Stimulated activated CD8-positive, alpha-beta memory T cell treated with anti-CD3 and anti-CD28 coated beads, Interleukin-2, amount 100 ng/mL, for 1 hour (primary cell): ENCODE results near the gene MAST2.

ENCODE experiments used
- DNase-seq, 2 donors: peaks; one replicate each; pipeline ENCODE4 v3.0.0-alpha.2; 2020; ENCODE audit warnings: low read depth in 2 of 2

The MAST2 gene

DNA sequence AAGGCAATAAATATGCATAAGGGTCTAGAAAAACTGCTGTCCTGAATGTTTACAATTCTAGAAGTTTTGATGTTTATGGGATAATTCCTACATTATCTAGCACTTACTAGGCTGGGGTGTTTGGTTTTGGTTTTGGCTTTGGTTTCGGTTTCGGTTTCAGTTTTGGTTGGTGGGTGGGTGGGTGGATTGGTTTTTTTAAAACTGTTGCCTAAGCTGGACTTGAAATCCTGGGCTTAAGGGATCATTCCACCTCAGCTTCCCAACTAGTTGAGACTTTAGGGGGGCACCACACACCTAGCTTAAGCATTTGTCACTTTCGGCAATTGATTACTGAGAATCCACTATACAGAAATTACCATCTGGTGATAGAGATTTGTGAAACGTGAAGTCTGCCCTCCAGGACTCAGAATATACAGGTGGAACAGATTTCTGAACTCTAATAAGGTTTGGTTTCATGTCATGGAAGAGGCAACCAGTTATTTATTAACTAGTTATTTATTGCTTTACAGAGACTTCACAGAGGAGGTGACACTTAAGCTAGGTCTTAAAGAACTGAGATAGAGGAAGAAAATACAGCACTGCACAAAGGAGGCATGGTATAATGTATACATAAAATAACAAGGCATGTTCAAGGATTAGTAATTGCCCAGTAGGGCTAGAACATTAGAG is 259.4 kb downstream of the MAST2 start:
- no peak for DNase-seq

DNA sequence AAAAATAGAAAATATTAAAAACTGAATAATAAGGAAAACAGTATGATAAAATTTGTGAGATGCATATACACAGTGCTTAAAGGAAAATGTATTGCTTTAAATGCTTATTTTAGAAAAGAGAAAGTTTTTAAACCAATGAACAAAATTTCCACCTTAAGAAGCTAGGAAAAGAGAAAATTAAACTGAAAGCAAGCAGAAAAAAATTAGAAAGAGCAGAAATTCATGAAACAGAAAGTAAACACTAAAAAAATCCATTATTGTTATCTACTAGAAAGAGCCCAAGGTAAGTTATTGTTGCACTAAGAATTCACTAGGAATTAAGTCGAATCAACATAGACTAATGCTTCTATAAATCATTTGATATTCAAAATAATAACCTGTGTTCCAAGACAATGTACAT is 261.3 kb downstream of the MAST2 start:
- no peak for DNase-seq

DNA sequence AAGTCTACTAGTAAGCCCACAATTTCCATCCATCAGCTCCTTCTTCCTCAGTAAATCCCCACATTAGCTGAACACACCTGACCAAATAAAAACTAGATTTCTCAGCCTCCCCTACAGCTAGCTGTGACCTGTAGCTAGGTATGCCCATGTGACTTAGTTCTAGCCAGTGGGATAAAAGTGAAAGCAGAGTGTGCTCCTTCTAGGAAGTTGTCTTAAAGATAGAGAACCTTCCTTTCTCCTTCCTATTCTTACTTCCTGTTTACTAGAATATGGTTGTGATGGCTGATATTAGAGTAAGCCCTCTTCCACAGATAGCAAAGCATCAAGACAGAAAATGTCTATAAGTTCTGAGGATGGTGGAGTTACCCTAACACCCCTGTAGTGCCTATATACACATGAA is 262.0 kb downstream of the MAST2 start:
- DNase-seq: no peak

DNA sequence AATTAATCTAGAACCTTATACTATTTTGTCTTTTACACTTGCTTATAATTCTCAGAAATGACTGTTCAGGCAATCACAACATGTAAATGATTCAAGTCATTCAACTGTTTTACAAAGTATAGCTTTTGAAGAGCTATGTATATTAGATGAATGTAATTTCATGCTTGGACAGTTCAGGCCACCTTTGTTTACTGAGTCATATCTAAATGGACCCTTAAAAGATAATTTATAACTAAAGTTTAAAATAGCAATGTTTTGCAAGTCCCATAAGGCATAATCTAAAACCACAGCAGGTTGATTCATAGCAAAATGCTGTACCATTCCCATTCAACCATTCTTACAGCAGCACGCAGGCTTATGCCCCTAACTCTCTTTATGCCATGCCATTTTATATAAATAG is 264.2 kb downstream of the MAST2 start:
- DNase-seq: no peak

DNA sequence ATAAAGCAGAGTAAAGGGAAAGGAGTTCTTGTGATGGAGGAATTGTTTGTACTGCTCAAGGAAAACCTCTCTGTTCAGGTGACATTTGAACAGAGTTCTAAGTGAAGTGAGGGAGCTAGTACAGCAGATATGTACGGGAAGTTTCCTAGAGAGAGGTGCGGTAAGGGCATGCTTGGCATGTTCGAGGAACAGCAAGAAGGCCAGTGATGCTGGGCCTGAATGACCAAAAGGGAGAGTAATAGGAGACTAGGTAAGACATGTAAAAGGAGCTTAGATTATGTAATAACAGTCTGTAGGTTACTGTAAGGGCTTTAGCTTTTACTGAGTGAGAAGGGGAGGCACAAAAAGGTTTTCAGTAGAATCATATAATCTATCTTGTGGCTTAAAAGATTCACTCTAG is 265.1 kb downstream of the MAST2 start:
- DNase-seq: no peak

DNA sequence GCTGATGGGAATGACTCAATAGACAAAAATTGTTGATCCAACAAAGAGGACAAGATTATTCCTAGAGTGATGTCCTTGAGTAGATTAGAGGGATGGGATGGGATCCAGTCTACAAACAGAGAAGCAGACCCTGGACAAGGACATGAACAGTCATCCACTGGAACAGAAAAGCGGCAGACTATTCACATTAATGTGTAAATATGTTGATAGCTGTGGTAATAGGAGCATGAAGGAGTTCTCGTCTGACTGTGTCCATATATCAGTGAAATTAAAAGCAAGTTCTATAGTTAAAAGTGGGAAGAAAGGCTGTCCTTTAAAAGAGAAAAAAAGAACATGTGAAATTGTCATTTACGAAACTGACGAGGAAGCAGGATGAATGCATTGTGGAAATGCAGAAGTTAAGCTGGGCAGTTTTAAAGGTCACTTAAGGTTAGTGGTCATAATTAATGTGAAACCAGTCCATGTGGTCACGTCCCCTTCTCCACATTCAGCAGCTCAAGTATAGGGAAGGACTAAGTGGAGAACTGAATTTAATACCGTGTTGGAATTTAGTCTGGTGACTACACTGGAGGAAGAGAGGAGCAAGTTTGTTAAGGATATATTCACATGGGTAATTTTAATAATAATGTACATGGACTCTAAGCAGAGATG is 266.9 kb downstream of the MAST2 start:
- no peak for DNase-seq

DNA sequence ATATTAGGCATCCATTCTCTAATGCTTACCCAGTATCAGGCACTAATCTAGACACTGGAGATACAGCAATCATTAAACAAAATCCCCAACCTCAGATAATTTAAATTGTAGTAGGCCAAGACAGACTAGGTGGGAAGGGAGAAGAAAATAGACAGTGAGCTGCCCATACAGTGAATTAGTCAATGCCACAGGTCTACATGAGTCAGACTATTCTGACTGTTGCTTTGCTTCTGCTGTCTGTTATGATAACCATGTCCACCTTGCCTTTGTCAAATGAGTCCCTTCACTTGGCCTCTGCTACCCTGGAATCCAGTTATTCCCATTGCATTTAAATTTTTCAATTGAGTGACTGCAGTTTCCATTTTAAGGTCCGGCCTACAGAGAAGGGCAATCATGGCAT is 269.6 kb downstream of the MAST2 start:
- no peak for DNase-seq

DNA sequence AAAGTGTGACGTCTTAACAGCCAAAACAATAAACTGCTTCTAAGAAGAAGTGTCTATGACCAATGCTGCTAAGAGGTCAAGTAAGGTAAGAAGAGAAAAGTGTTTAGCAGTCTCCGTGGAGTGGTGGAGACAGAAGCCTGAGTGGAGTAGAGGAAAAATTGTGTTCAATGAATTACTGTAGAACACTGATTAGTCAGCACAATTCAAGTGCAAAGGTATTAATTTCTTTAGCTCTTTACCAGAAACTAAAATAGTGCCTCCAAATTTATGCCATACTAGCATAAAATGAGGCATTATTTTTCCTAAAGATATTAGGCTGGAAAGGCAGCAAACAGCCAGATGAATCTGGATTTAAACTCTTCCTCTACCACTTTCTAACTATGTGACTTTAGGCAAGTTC is 272.9 kb downstream of the MAST2 start:
- DNase-seq: no peak

DNA sequence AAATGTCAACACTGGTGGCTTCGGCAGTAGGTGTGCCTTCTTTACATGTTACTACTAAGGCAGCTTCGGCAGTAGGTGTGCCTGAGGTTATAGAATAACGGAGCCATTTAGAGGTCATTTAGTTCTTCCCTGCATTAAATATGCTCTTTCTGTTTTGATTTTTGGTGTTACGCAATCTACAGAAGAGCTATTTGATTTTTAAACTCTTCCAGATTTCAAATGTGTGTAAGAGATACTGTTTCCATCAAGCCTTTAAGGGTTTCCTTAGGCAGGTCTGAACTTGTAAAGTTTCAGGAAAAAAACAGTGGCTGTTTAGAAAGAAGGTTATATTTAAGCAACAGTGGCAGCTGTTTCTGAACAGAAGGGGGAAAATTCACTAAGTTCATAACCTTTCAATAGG is 274.2 kb downstream of the MAST2 start:
- no peak for DNase-seq

DNA sequence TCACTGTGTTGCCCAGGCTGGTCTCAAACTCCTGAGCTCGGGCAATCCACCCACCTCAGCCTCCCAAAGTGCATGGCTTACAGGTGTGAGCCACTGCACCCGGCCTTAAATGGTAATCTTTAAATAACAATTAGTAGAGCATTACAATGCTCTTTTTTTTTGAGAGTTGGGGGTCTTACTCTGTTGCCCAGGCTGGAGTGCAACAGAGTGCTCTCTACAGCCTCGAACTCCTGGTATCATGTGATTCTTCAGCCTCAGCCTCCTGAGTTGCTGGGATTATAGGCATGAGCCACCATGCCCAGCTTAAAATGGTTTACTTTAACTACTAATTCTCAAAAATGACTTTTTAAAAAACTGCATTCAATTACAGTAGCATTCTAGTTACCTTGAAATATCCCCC is 276.8 kb downstream of the MAST2 start:
- no peak for DNase-seq

DNA sequence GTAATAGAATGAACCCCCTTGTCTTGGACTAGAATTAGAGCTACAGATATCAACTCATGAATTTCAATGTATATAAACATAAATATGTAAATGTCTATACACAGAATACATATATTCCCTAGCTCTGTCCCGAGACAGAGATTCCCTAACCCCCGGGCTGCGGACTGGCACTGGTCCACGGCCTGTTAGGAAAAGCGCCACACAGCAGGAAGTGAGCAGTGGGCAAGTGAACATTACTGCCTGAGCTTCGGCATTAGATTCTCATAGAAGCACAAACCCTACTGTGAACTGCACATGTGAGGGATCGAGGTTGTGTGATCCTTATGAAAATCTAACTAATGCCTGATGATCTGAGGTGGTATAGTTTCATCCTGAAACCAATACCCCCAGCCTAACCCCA is 277.8 kb downstream of the MAST2 start:
- DNase-seq: no peak

DNA sequence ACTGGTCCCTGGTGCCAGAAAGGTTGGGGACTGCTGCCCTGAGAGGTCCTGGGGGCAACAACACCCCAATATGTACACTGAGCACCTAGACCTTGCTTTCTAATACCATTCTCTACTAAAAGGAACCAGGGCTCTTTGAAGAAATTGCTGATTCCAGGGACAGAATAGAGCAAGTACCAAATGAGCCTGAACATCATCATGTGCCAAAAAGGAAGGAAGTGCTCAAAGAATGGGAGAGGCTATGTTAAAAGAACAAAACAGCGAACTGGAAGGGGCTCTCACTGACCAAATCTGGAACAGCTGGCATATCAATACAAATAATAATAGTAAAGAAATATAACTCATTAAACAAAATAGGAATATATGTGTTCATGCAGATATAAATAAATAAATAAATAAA is 278.2 kb downstream of the MAST2 start:
- DNase-seq: no peak

DNA sequence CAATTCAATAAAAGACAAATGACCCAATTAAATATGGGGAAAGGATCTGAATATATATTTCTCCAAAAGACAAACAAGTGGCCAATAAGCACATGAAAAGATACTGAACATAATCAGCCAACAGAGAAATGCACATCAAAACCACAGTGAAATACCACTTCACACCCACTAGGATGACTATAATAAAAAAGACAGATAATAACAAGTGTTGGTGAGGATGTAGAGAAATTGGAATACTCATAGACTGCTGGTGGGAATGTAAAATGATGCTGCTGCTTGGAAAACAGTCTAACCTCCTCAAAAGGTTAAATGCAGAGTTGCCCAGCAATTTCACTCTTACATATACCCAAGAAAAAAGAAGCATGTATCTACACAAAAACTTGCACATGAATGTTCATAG is 280.2 kb downstream of the MAST2 start:
- no peak for DNase-seq

DNA sequence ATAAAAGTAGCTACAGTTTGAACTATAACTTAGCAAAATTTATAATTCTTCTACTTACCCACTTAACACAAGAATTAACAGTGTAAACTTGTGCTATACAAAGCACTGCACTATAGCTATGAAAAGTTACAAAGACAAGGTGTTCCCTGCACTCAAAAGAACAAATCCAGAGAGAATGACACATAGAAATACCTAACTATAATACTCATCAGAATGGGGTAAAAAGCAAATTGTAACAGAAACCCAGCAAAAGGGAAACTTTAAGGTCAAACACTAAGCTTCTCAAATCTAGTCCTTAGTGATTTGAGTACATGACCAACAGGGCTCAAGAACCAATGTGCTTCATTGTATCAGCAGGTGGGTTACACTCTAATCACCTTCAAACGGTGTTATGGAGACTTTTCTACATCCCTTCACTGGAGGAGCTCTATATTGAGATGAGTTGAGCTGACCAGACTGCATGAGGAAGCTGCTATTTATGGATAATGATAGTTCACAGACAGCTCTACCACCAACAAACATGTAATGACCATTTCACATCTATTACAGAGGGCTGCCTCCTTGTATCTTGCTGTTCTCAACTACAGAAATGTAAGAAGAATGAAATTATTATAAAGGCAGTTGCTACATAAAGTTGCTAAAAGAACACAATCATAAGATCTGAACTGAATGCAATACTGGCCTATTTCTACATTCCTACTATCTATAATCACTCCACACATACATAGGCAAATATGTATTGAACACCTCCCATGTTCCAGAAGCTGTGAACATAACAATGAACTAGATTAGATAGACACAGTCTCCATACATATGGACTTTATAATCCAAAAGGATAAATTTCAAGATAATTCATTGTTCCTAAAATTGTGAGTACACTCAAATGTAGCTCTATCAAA is 281.4 kb downstream of the MAST2 start:
- DNase-seq: no peak
